ENCODE measurements around the gene ORM2.

Gene ORM2

DNA sequence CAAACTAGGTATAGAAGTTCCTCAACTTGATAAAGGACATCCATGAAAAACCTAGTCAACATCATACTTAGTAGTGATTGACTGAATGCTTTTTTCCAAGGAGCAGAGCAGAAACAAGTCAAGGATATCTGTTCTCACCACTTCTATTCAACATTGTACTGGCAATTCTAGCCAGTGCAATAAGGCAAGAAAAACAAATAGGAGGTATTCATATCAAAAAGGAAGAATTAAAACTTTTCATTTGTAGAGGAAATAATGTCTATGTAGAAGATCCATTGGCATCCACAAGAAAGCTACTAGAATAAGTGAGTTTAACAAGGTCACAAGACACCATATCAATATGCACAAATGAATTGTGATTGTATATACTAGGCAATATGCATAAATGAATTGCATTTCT is 35.0 kb upstream of the ORM2 start:
- no peak for DNase-seq (ENCODE audit: low read depth)

DNA sequence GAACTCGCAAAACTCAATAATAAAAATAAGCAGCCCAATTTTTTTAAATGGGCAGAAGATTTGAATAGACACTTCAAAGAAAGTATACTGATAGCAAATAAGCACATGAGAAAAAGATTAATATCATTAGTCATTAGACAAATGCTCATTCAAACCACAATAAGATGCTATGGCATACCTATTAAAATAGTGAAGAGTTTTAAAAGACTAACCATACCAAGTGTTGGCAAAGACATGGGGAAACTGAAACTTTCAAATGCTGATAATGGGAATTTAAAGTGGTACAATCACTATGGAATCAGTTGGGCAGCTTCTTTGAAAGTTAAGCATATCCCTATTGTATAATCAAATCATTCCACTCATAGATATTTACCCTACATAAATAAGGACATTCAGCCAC is 33.3 kb upstream of the ORM2 start:
- no peak for DNase-seq (ENCODE audit: low read depth)

DNA sequence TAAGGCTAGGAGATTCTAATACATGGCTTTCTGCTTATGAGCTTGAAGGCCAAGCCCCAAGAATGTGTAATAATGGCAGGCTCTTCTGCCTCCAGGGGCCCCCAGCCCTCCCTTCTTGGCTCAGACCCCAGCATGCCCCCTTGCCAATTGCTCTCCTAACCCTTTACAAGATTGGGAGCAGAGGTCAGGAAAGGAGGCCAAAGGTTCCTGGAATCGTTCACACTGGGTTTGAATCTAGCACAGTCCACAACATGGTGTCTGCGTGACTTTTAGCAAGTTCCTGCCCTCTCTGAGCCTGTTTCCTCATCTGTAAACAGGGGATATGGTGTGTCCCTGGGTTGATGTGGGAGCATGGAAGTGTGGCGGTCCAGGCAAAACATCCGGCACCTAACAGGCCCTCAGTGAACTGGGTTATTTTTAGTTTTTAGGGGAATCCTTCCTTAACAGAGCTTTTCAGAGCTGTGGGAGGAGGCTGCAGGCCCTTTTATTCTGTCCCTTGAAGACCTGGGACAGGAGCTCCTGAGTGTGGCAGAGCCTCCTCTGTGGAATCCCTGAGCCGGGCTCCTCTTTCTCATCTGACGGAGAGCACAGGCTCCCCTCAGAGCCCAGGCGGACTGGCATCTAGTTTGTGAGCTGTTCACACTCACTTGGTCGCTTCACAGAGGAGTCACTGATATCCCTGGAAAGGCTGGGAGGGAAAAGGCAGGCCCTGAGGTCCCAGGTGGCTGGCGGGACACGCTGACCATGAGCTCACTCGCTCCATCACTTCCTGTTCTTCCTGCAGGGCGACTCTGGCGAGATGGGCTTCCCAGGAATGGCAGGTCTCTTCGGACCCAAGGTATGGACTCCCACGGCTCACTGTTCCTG is 30.1 kb upstream of the ORM2 start:
- no peak for DNase-seq (ENCODE audit: low read depth)

DNA sequence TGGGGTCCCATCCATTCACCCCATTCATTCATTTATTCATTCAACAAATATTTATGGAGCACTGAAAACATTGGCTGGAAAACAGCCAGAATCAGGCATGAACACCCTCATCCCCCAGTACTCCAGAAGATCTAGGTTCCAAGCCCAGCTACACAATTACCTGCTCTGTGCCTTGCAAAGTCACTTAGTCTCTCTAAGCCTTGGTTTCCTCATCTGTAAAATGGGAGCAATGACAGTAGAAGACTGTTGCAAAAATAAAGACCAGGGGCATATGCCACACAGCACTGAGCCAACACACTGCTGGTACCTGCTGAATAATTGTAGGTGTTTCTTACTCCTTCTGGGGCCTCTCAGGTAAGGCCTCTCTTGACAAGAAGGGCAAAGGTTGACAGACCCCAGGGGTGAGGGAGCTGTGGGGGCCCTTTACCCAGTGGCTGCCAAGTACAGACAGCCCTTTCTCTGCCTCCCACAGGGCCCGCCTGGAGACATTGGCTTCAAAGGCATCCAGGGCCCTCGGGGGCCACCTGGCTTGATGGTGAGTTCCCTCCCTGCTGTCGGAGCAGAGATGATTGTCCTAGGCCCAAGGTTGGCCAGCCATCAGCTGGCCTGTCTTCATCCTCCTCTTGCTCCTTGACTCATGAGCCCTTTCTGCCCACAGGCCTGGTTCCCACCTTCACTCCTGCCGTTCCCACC is 29.4 kb upstream of the ORM2 start:
- DNase-seq (ENCODE audit: low read depth): no peak

DNA sequence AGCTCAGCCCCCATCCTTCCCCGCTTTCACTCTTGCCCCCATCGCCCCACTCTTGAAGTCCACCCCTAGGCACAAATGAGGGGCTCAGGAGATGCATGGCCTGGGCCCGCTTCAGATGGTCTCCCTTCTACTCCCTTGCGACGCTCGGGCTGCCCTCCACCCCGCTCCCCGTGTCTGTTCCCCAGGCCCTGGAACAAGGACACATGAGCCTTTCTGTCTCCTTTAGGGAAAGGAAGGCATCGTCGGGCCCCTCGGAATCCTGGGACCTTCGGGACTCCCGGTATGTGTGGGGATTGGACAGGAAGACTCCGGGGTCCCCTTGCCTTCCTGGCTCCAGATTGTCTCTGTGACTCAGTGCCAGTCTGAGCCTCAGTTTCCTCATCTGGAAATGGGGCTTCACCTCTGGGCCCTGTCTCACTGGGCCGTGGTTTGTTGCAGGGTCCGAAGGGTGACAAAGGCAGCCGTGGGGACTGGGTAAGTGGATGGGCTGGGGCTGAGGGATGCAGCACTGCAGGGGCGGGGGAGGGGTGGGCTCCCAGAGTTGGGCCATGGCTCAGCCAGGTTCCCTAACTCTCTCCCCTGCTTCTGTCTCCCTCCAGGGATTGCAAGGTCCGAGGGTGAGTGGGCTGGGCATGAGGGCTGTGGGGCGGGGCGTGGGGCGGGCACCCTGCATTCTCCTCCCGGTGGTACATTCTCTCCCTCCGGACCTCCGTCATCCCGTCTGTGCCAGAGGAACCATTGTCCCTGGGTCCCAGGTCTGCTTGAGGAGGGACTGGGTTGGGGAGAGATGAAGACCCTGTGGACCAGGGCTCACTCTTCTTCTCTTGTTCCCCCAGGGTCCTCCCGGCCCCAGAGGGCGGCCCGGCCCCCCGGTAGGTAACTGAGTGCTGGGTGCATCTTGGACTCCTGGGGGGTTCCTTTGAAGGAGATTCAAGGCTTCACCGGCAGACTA is 28.5 kb upstream of the ORM2 start:
- DNase-seq (ENCODE audit: low read depth): no peak

DNA sequence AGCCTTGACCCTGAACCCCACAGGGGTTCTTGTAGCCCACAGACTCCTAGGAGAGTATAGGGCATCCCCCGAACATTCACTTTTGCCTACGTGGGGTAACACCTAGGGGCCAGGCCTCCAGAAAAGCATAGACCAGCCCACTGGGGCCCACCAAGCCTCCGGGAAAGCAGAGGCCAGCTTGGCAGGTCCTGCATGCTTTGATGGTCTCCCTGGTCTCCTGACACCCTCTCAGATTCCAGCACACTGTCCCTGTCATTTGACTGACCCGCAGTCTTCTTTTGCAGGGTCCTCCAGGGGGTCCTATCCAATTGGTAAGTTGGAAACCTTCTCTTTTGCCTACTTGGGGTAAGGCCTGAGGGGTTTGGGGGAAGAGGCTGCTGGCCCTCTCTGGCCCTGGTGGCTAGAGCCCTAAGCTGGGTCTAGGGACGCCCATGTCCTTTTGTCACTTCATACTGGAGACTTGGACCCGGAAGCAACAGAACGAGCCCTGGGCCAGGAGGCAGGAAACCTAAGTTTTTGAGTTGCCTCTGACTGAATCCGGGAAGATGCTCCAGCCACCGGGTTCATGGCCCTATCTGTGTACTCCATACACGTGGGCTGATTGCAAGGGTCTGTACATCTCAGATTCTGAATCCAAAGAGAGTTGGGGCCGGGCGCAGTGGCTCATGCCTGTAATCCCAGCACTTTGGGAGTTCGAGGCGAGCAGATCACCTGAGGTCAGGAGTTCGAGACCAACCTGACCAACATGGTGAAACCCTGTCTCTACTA is 27.7 kb upstream of the ORM2 start:
- DNase-seq (ENCODE audit: low read depth): no peak

DNA sequence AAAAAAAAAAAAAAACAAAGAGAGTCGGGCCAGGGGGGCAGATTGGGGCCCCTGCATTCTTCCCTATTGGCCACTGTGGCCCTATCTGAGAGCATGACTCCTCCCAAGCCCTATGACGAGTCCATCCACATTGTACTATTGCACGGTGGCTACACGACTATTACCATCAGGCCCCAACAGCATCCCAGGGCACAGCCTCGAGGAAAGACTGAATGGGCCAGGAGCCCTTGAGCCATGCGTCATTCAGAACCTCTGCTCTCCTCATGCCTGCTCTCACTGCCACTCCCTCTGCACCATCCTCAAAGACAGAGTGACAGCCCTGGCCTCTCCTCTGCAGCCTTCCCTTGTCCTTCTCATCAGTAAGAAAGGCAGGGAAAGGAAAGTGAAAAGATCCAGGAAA is 26.9 kb upstream of the ORM2 start:
- DNase-seq (ENCODE audit: low read depth): no peak

DNA sequence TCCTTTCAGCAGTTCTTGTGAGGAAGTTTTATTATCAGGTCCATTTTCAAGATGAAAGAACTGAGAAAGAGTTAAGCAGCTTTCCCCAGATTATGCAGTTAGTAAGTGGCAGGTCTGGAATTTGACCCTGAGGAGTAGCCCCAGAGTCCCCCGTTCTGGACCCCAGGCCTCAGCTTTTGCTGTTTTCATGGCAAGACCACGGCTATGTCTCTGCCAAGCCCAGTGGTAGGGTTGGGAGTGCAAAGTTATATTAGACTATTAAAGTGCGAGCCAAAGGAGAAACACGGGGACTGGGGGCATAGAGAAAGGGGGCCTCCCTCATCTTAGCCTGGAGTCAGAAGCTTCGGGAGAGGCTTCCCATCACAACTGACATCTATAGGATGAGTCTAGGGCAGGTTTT is 26.1 kb upstream of the ORM2 start:
- no peak for DNase-seq (ENCODE audit: low read depth)

DNA sequence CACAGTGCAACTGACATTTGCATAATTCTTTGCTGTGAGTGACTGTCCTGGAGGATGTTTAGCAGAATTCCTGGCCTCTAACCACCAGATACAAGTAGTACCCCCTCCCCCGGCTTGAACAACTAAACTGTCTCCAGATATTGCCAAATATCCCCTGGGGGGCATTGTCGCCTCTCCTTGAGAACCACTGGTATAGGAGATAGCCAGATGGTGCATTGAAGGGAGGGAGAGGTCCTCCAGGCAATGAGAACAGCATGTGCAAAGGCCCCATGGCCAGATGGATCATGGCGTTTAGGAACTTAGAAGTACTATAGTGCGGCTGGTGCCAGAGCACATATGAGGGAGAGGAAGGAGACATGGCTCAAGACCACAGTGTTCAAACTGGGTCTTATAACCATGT is 25.7 kb upstream of the ORM2 start:
- no peak for DNase-seq (ENCODE audit: low read depth)

DNA sequence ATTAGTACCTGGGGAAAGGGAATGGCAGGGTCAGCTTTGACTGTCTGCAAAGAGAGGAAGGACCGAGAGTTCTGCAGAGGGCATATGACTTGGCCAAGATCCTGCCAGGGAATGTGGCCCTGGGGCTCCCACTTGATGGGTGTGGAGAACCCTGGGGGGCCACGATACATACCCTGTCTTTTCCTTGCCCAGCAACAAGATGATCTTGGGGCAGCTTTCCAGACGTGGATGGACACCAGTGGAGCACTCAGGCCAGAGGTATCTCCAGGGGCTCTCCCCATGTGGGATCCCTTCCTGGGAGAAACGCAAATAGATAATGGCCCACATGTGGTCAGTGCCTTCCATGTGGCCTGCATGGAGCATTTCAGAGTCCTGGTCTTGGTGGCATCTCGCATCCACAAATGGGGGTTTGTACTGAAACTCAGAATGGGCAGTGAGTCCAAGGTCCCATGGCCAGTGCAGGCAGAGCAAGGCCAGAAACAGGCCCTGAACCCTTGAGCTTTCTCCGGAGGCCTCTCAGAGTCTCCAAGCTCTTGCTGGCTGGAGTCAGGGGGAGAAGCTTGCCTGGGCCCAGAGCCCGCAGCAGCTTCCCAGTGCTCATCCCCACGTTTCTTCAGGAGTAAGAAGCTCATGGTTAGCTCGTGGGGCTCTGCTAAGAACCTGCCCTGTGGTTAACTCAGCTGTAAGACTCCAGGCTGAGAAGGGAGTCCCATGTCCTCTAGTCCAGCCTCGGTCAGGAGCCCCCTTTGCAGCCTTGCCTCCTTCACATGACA is 25.1 kb upstream of the ORM2 start:
- no peak for DNase-seq (ENCODE audit: low read depth)

DNA sequence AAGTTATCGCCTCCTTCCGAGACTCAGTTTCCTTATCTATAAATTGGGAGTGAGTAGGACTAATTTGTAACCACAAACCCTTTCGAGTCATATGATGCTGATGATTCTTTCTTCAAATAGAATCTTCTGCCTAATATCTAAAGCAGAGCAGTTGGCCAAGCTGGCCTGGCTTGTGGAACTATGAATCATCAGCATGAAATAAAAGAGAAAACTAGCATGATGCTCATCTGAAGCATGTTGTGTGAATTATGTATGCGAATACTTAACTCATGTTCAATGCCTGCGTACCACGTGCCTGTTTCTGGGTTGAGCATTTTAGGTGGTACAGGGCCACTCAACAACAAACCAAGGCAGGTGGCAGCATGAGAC is 21.8 kb upstream of the ORM2 start:
- no peak for DNase-seq (ENCODE audit: low read depth)

DNA sequence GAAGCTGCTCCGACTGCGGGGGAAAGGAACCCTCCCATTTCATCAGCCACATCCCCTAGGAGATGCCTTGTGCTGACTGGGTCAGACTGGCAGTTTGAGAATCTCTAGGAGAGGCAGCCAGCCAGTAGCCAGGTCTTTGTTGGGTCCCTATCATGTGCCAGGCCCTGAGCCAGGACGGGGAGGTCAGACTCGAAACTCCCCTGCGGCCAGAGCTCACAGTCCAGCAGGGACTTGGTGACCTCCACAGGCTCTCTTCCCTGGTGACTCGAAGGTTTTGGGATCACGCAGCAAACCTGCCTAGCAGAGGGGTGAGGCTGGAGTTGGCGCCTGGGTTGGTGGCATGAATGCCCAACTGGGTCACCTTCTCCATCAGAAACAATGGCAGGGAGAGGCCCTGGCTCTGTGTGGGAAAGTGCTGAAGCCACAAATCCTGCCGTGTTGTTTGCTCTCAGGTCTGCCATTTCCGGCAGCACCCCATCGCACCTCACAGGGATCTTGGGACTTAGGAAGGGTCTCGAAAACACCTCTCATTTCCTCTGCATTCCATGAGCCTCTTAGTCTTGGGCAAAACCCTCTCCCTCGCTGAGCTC is 21.2 kb upstream of the ORM2 start:
- DNase-seq (ENCODE audit: low read depth): no peak

DNA sequence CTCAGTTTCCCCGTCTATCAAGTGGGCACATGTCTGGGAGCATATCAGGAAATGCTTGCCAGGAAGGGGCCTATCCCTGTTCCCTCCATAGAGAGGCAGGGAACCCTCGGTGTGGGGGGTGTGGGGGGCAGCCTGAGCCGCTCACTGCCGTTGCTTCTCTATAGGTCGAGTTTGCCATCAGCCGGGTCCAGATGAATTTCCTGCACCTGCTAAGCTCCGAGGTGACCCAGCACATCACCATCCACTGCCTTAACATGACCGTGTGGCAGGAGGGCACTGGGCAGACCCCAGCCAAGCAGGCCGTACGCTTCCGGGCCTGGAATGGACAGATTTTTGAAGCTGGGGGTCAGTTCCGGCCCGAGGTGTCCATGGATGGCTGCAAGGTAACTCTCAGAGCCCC is 20.6 kb upstream of the ORM2 start:
- DNase-seq (ENCODE audit: low read depth): no peak

DNA sequence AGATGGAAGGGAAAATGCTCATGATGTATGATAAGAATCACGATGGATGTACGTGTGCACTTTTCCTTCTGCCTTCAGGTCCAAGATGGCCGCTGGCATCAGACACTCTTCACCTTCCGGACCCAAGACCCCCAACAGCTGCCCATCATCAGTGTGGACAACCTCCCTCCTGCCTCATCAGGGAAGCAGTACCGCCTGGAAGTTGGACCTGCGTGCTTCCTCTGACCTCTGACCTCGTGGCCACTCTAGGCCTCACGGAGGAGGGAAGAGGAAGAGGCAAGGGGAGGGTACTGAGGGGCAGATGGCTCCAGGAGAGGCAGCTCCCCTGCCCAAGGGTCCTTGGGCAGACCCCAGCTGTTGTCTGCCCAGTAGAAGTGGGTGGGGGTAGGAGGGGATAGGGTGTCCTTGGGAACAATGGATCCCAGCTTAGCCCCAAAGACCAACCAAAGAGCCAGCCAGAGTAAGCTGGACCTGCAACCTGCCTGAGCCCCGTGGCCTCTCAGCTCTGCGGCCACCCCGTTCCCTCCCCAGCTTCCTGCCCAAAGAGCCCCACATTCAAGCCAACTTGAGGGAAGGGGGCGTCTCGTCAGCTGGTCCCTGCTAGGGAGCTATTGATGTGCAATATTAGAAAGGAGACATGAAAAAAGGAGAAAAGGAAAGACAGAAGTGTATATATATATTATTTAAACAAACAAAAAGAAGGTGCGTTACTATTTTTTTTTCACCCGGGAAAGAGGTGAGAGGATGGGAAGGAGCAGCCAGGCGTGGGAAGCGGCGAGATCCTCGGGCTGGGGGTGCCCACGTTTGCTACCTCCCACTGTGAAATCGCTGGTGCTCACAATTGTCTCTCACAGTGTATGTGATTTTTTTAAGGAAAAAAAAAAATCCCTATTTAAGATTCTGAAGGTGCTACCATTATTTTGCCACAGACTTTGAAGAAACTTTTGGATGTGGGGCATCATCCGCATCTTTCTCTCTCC is 18.9 kb upstream of the ORM2 start:
- DNase-seq (ENCODE audit: low read depth): no peak

DNA sequence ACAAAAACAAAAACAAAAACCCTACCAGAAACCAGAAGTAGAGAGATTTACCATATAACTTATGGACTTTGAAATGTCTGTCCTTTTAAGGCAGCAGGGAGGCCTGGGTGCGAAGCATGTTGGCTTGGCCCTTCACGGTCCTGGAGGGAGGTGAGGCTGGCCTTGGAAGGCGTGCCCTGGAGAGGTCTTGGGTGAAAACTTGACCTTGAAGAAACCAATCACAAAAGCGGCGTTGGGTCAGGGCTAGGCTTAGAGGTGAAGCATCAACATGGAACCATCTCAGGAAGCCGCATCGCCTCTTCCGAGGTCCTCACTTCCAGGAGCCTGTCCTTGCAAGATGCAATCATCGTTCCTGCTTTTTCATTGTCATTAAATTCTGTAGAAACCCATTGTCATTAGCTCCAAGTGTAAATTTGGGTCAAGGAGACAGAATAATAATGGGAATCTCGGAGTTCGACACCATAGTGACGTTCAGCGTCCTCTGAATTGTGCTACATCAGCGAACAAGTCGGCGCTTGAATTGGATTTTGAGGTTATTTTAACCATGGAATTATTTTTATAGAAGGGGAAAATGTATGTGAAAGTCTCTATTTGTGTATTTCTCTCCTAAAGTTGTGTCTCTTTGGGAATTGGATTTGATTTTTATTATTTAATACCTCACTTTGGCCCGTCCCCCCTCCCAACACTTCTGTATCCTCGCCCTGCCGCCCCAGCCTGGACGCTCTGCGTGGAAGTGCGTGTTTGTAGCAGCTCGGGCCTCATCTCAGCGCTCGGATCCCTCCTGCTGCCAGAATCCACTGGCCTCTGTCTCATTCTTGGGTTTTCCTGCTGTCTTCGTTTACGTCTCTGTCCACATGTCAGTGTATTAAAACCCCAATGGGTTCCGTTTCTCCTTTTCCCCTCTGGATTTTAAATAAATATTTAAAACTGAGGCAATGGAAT is 17.8 kb upstream of the ORM2 start:
- DNase-seq (ENCODE audit: low read depth): no peak

DNA sequence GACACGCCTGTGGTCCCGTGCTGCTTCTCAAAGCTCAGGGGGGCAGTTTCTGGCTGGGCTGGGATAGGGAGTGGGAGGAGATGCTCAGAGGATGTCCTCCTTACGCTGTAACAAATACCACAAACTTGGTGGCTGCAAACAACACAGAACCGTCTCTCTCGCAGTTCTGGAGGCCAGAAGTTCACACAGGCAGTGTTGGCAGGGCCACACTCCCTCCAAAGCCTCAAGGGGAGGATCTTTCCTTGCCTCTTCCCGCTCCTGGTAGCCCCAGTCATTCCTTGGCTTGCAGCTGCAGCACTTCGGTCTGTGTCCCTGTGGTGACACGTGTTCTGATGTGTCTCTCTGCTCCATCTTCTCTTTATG is 17.2 kb upstream of the ORM2 start:
- no peak for DNase-seq (ENCODE audit: low read depth)

DNA sequence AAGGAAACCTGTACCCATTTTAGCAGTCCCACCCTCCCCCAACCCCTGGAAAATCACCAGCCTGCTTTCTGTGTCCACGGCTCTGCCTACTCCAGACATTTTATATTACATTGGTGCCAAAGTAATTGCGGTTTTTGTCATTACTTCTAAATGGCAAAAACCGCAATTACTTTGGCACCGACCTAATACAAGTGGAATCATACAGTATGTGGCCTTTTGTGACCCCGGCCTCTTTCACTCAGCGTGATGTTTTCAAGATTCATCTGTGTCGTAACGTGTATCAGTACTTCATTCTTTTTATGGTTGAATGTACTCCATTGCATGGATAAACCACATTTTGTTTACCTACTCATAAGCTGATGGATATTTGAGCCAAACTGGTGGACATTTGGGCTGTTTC is 16.5 kb upstream of the ORM2 start:
- DNase-seq (ENCODE audit: low read depth): no peak

DNA sequence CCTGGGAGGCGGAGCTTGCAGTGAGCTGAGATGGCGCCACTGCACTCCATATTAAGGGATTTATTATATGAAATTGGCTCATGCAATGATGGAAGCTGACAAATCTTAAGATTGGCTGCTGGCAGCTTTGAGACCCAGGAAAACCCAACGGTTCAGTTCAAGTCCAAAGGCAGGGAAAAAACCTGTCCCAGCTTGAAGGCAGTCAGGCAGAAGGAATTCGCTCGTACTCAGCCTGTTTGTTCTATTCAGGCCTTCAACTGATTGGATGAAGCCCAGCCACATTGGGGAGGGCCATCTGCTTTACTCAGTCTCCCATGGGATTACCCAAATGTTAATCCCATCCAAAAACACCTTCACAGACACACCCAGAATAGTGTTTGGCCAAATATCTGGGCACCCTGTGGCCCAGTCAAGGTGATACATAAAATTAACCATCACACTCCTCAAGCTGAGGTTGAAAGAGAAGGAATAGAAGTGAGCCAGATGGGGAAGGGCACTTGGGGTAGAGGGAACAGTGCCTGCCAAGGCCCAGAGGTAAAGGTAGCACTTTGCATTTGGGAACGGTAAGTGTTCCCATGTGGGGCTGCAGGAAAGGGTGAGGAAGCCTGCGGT is 15.3 kb upstream of the ORM2 start:
- DNase-seq (ENCODE audit: low read depth): no peak
